ENCODE measurements around the gene PLIN5.

DNA sequence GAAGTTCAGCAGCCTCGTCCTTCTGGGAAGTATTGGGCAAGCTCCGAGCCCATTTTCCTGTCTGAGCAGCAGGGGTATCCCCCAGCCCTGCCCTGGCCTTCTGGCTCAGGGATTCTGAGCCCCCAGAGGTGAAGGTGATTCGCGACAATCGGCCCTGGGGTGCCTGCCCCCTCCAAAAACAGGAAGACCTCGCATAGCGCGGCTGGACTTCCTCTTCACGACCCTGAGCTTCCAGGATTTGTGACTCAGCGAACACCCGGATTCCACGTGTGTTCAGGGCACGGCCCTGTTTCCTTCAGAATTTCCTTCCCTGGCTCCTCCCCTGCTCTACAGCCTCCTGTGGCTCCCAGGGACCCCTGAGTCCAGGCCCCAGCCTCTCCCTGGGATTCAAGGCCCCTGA lies 24.5 kb upstream of the PLIN5 start, which contains the start of gene SEMA6B:
- TF ChIP-seq POLR2A (IDR thresholded peaks at IDR 0.05): no peak
- TF ChIP-seq, protein P1, sequence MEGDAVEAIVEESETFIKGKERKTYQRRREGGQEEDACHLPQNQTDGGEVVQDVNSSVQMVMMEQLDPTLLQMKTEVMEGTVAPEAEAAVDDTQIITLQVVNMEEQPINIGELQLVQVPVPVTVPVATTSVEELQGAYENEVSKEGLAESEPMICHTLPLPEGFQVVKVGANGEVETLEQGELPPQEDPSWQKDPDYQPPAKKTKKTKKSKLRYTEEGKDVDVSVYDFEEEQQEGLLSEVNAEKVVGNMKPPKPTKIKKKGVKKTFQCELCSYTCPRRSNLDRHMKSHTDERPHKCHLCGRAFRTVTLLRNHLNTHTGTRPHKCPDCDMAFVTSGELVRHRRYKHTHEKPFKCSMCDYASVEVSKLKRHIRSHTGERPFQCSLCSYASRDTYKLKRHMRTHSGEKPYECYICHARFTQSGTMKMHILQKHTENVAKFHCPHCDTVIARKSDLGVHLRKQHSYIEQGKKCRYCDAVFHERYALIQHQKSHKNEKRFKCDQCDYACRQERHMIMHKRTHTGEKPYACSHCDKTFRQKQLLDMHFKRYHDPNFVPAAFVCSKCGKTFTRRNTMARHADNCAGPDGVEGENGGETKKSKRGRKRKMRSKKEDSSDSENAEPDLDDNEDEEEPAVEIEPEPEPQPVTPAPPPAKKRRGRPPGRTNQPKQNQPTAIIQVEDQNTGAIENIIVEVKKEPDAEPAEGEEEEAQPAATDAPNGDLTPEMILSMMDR (IDR thresholded peaks at IDR 0.05 in 8 of 11, conservative IDR thresholded peaks at IDR 0.05 in 3 of 11): peak in 1 of 11 experiments; percentile 30
